ELF-1 (cell line): ENCODE measurements around the gene UNC13B.

Source experiments
- DNase-seq: peaks from one replicate; pipeline ENCODE4 v3.0.0-alpha.2; 2016; ENCODE audit warnings: low read depth, low spot score

UNC13B gene

GRCh38 chr9:35277171-35277520 lies 115.3 kb downstream of the UNC13B start:
- DNase-seq: no peak

DNA sequence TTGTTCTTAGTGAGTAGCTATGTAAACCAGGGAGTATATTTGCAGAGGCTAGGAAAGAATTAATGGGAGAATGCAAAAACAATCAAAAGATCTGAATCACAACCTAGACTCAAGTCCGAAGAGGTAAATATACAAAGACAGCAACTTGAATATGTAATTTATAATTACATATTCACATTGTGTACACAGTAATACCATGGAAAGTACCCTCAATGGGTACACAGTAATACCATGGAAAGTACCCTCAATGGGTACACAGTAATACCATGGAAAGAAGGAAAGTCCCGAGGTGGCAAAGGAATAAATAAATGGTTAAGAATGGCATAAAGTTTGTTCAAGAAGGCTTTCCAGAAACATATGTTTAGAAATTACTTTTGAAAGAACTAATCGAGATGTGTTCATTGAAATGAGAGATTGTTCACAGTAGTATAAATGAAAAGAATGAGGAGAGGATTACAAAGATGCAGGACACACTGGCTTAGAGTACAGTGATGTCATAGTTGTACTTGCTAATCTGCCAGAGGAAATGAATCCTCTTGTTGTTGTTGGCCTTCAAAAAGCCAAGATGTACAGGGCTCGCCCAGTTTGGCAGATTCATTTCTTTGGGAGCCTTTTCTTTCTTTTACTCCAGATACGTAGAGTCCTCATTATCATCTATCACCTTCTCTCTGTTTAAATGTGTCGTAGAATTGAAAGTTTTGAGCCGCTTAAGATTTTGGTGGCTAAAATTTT lies 116.0 kb downstream of the UNC13B start:
- no peak for DNase-seq

DNA sequence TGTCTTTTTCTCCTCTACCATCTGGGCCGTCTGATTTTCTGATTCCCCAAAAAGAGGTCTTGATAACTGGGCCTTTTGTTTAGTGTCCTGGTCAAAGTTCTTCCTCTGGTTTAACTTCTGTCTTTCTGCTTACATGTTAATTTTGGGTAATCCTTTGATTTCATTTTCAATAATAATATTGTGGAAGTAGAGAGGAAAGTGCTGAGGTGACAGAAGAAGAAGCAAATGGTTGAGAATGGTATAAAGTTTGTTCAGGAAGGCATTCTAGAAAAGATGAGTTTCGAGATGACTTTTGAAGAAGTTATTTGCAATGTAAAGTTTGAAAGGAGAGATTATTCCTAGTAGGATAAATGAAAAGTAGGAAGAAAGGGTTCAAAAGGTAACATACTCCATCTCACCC lies 118.1 kb downstream of the UNC13B start:
- DNase-seq: no peak

- no peak for DNase-seq
These were observed 118.6 kb downstream of the UNC13B start for GRCh38 chr9:35280399-35280798.

DNA sequence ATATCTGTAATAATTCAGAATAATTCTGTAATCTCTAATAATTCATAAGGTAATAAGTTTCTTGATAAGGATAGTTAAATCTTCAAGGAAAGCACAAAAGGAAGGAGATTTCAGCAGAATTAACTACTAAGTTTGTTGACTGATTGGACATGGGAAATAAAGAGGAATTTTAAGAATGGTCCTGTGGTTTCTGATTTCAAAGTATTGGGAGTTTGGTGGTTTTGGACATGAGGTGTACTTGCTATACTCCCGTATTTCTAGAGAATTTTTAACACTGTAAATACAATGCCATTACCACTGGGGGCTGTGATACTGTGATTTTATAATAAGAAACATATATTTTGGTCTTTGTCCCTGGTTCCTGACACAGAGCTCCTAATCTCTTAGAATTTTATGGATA lies 123.9 kb downstream of the UNC13B start:
- no peak for DNase-seq

- DNase-seq: no peak
These were observed 124.6 kb downstream of the UNC13B start for GRCh38 chr9:35286381-35286780.

GRCh38 chr9:35287987-35288632 lies 126.3 kb downstream of the UNC13B start:
- no peak for DNase-seq

DNA sequence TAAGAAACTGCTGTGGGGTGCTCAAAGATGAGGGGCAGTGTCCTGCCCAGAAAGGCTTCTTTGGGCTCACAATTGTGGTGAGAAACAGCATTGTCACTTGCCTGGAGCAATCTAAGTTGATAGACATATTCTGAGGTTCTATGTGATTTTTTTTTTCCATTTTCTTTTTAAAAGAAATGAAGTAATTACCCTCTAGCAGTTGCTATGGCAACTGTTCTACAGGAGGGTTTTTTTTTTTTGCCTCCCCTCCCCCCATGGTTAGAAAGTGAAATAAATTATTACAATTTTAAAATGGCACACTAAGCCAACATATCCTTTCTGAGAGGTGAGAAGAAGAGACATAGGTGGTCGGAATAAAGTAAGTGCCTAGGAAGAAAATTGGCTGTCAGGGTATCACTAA lies 127.0 kb downstream of the UNC13B start:
- no peak for DNase-seq

- DNase-seq: no peak
These were observed 131.7 kb downstream of the UNC13B start for GRCh38 chr9:35293376-35293964.

DNA sequence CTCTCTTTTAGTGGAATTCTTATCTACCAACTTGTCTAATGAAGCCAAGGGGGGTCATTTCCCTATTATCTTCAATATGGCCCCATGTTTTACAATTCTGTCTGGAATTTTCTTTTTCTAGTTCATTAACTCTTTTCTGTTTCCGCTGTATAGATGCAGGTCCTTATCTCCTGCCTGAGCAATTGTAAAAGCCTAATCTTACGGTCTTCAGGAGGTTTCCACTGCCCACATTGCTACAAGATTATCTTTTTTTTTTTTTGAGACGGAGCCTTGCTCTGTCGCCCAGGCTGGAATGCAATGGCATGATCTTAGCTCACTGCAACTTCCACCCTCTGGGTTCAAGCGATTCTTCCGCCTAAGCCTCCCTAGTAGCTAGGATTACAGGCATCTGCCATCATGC lies 132.3 kb downstream of the UNC13B start:
- no peak for DNase-seq

GRCh38 chr9:35294556-35294955 lies 132.7 kb downstream of the UNC13B start:
- no peak for DNase-seq

GRCh38 chr9:35295369-35296036 lies 133.7 kb downstream of the UNC13B start:
- no peak for DNase-seq

DNA sequence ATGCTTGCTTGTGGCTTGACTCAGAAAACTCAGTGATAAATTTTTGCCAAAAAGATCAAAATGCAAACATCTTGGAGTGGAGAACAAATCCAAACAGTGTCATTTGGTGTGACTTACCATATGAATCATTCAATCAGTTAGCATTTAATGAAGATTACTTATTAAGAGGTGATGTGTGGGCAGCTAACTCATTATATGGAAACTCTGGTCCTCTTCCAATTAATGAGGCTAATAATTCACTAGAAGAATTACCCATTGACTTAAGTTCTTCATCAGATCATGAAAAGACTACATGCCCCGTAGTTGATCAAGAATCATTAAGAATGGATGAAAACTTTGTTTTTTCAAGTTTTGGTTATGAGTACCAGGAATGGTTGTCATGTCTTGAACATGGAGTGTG lies 141.8 kb downstream of the UNC13B start:
- DNase-seq: no peak

- DNase-seq: no peak
These were observed 144.5 kb downstream of the UNC13B start for GRCh38 chr9:35306283-35306682.

GRCh38 chr9:35308316-35308715 lies 146.5 kb downstream of the UNC13B start:
- DNase-seq: no peak

DNA sequence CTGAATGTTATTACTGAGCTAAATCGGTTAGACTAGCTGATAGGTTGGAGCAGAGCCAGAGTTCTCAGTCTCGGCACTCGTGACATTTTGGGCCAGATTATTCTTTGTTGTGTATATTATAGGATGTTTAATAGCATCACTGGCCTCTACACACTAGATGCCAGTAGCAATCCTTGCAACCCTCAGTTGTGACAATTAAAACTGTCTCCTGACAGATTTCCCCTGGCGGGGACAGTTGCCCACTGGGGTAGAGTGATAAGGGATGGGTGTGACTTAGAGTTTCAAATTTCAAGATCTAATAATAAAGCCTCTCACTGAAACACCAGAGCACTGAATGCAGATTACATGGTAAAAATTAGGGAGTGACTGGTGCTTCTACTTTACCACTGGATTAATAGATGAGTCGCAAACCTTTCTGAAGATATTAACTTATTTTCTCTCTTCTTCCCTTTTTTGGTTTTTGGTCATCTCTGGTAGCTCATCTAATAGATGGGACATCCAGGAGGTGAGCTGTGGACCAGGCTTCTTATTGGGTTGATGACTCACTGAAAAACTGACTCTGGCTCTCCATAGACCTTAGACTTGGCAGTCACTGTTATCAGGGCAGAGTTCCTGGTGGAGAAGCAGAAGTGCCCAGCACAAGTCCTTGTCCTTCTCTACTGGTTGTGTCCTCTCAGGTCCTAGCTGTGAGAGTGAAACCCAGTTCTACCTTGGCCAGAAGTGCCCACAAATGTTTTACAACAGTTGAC lies 150.3 kb downstream of the UNC13B start:
- no peak for DNase-seq

GRCh38 chr9:35313460-35313859 lies 151.7 kb downstream of the UNC13B start:
- no peak for DNase-seq

DNA sequence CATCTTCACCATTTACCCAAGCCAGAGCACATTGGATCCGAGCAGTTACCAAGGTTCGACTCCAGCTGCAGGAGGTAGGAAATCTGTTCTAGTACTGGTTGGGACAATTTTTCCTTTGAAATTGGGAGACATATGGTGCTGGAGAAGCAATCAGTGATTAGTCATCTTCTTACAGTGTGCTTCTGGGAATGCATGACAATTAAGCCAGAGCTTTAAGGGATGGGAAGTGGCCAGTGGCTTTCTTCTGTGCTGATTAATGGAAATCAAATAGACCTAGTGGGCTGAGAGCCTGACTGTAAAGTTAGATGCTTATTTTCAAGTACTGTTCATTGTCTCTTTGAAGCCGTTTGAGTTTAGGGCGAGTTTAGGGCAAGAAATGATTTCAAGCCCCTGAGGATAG lies 152.1 kb downstream of the UNC13B start:
- peak; percentile 4 for DNase-seq

GRCh38 chr9:35318741-35319140 lies 156.9 kb downstream of the UNC13B start:
- DNase-seq: no peak

GRCh38 chr9:35322075-35322885 lies 160.5 kb downstream of the UNC13B start:
- DNase-seq: no peak

DNA sequence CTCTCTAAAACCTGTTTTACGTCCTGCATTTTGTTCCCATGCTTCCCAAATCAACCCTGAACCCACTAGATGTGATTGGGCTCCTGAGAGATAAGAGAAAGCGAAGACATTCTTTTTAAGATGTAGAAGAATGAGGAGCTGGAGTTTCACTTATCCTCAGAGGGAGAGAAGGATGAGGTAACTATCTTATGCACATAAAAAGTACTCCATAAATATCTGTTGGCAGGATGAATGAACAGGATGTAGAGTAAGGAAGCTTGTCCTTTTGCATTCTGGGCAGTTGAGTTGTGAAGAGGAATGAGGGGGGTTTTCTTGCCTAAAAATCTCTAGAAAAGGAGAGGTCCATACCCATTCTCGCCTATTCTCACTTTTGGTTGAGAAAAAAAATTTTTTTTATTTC lies 163.2 kb downstream of the UNC13B start:
- no peak for DNase-seq
